HEK293 (cell line): Measurements from ENCODE around the gene TNFSF10.

ENCODE experiments used
- HOXC10 ChIP-seq: sonication (generic); formaldehyde crosslinking; IDR thresholded peaks from 2 replicates; pipeline ENCODE4 v1.8.1; 2023; ENCODE audit warnings: mild to moderate bottlenecking, missing genetic modification reagents
- ZFP3 ChIP-seq: fragments of 450-650 bp; formaldehyde crosslinking; IDR thresholded peaks from 2 replicates; pipeline ENCODE4 v1.5.1; 2016; ENCODE audit warnings: low read depth, missing biosample characterization, missing genetic modification characterization
- ZNF544 ChIP-seq: fragments of 450-650 bp; formaldehyde crosslinking; IDR thresholded peaks from 2 replicates; pipeline ENCODE4 v1.5.0; 2017; ENCODE audit warnings: missing biosample characterization, missing genetic modification characterization
- ZNF776 ChIP-seq: fragments of 450-650 bp; formaldehyde crosslinking; IDR thresholded peaks from 2 replicates; pipeline ENCODE4 v1.5.0; 2017; ENCODE audit warnings: missing biosample characterization, missing genetic modification characterization, borderline replicate concordance
- TF ChIP-seq, protein P1 (sequence below): fragments of 450-650 bp; formaldehyde crosslinking; IDR thresholded peaks from 2 replicates; pipeline ENCODE4 v1.5.1; 2016; ENCODE audit warnings: missing biosample characterization, missing genetic modification characterization

DNA sequence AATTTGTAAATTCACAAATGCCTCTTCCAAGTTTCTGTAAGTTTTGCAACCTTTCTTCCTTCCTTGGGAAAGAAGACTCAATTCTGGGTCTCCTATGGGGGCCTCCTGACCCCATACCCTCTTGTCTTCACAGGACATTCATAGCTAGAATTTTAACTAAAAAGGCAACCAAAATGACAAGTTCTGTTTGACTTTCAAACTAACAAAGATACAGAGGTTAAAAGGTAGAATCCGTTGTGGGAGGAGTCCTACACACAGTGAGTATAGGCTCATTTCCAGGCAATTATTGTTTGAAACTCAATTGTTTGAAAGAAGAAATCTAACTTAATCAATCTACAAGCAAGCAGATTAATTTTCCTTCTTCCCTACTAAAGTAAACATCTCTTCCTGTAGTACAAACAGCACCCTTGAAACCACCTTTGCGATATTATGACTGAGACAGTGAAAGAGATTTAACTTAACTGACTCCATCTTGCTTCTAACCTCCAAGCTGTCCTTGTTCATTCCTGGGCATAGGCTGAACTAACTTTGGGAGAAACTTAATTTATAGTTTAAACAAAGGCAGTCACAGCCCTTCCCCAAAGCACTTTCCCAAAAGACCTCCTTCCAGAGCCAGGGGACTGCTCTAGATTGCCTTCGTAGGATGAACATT is 14.4 kb upstream of the TNFSF10 start:
- TF ChIP-seq HOXC10 (CRISPR knock-in tag) (no peak), ZNF776 (tag by site-specific recombination) (no peak), ZFP3 (tag by site-specific recombination) (no peak), ZNF544 (no peak)
- TF ChIP-seq, protein P1, sequence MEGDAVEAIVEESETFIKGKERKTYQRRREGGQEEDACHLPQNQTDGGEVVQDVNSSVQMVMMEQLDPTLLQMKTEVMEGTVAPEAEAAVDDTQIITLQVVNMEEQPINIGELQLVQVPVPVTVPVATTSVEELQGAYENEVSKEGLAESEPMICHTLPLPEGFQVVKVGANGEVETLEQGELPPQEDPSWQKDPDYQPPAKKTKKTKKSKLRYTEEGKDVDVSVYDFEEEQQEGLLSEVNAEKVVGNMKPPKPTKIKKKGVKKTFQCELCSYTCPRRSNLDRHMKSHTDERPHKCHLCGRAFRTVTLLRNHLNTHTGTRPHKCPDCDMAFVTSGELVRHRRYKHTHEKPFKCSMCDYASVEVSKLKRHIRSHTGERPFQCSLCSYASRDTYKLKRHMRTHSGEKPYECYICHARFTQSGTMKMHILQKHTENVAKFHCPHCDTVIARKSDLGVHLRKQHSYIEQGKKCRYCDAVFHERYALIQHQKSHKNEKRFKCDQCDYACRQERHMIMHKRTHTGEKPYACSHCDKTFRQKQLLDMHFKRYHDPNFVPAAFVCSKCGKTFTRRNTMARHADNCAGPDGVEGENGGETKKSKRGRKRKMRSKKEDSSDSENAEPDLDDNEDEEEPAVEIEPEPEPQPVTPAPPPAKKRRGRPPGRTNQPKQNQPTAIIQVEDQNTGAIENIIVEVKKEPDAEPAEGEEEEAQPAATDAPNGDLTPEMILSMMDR (tag by site-specific recombination) = no peak
